Activated T-cell treated with anti-CD3 and anti-CD28 coated beads for 1 hour (primary cell): ENCODE measurements around the gene CKB.

Source experiments
- DNase-seq: peaks from one replicate; pipeline ENCODE4 v3.0.0-alpha.2; 2020; ENCODE audit warnings: low read depth

CKB gene

GRCh38 chr14:103537175-103537990, 14.8 kb upstream of the CKB start:
- DNase-seq, result no peak

- no peak for DNase-seq
Measured at GRCh38 chr14:103536693-103537092, 14.1 kb upstream of the CKB start.

GRCh38 chr14:103535891-103536565, 13.4 kb upstream of the CKB start:
- DNase-seq, result no peak

- DNase-seq, result no peak
Measured at GRCh38 chr14:103535081-103535890, 12.7 kb upstream of the CKB start.

GRCh38 chr14:103534576-103535061, 12.0 kb upstream of the CKB start:
- no peak for DNase-seq

GRCh38 chr14:103533999-103534575, 11.5 kb upstream of the CKB start:
- no peak for DNase-seq

- DNase-seq, result no peak
Measured at GRCh38 chr14:103533137-103533998, 10.7 kb upstream of the CKB start.

GRCh38 chr14:103532216-103533136, 9.8 kb upstream of the CKB start:
- no peak for DNase-seq

- no peak for DNase-seq
Measured at GRCh38 chr14:103531421-103532215, 9.0 kb upstream of the CKB start.

GRCh38 chr14:103530831-103531230, 8.2 kb upstream of the CKB start:
- no peak for DNase-seq

- no peak for DNase-seq
Measured at GRCh38 chr14:103530390-103530789, 7.8 kb upstream of the CKB start.

GRCh38 chr14:103529383-103530365, 7.0 kb upstream of the CKB start:
- no peak for DNase-seq

- peak; percentile 73 for DNase-seq
Measured at GRCh38 chr14:103528587-103529382, 6.2 kb upstream of the CKB start, which contains the start of gene TRMT61A. TRMT61A (plus strand) TSS chr14:103529196; CDS start chr14:103529979, 783 bp downstream.

- no peak for DNase-seq
Measured at GRCh38 chr14:103528146-103528586, 5.5 kb upstream of the CKB start.

- no peak for DNase-seq
Measured at GRCh38 chr14:103527408-103528145, 4.9 kb upstream of the CKB start.

- no peak for DNase-seq
Measured at GRCh38 chr14:103526914-103527248, 4.3 kb upstream of the CKB start.
